Upper lobe of left lung (tissue), 6 donors: ENCODE measurements around the gene MTIF2. TPM values are rescaled to one million over a fixed set of nuclear protein-coding genes. Genes with fewer than 3 reads are reported as not detected.
"Not testable (repeated sequence)": the region's sequence is repeated elsewhere in the genome, so short reads cannot be mapped to it uniquely, and the experiment has no call there.

Experiments
- ATAC-seq, 2 donors: fragments of 200-7000 bp; cut with Tn5 transposase; one replicate each; pipeline ENCODE4 v1.9.1; 2022; ENCODE audit warnings: mild to moderate bottlenecking in 2 of 2, moderate library complexity in 2 of 2; ENCODE audit not compliant: low FRiP score in 2 of 2
- DNase-seq, 2 donors: peaks; one replicate each; pipeline ENCODE4 v3.0.0-alpha.2; 2019 to 2020
- H3K27ac ChIP-seq, 4 donors: fragments of 200-600 bp; sonication (generic); one replicate each; pipeline ENCODE4 v1.5.1; 2016 to 2019
- H3K27me3 ChIP-seq, 4 donors: fragments of 200-600 bp; sonication (generic); one replicate each; pipeline ENCODE4 v1.5.1; 2017 to 2019
- H3K36me3 ChIP-seq, 4 donors: fragments of 200-600 bp; sonication (generic); one replicate each; pipeline ENCODE4 v1.5.1; 2016 to 2019
- H3K4me1 ChIP-seq, 4 donors: fragments of 200-600 bp; sonication (generic); one replicate each; pipeline ENCODE4 v1.5.1; 2018 to 2019
- H3K4me3 ChIP-seq, 4 donors: fragments of 200-600 bp; sonication (generic); one replicate each; pipeline ENCODE4 v1.5.1; 2017 to 2019; ENCODE audit warnings: mild to moderate bottlenecking in 2 of 4, moderate library complexity in 1 of 4
- H3K9me3 ChIP-seq, 4 donors: fragments of 200-600 bp; sonication (generic); one replicate each; pipeline ENCODE4 v1.5.1; 2018 to 2019
- CTCF ChIP-seq, 6 experiments: fragments of 450-650 bp in 4 of 6; fragments of 200-600 bp in 2 of 6; sonication (generic) in 2 of 6; IDR thresholded peaks; one replicate each; pipeline ENCODE4 v1.5.1; 2016 to 2019; ENCODE audit warnings: antibody characterized with exemption in 6 of 6
- EP300 ChIP-seq, 4 donors: sonication (generic); formaldehyde crosslinking; IDR thresholded peaks; one replicate each; pipeline ENCODE4 v1.5.1; 2017; ENCODE audit warnings: antibody characterized with exemption in 4 of 4, control low read depth in 2 of 4
- POLR2A ChIP-seq, 4 donors: fragments of 450-650 bp; IDR thresholded peaks; one replicate each; pipeline ENCODE4 v1.5.1; 2016 to 2017; ENCODE audit warnings: antibody characterized with exemption in 4 of 4, mild to moderate bottlenecking in 2 of 4
- POLR2AphosphoS5 ChIP-seq, 2 donors: sonication (generic); formaldehyde crosslinking; IDR thresholded peaks; one replicate each; pipeline ENCODE4 v1.5.1; 2017; ENCODE audit warnings: antibody characterized with exemption in 2 of 2
- WGBS, 2 donors: methylation state at CpG; one replicate each; pipeline ENCODE4 v1.1.5; 2017 to 2018; 5-methylcytosine and 5-hydroxymethylcytosine counted together
- small RNA-seq, 4 donors: library from RNA; depleted of rRNA; stranded (forward); fragments of <200 nt; gene quantifications; one replicate each; pipeline ENCODE3, GENCODE V24; 2016
- total RNA-seq, 6 donors: library from RNA; depleted of rRNA in 4 of 6; stranded (reverse); fragments of >200 nt in 4 of 6; gene quantifications; one replicate each; pipeline versions ENCODE4 v1.1.0 to v1.2.1, GENCODE V29; 2016 to 2021
- donor health status: DM: no; HTN: no; CAD: no; lungs with moderate emphysema.
- donor health status: DM: no; HTN: yes; CAD: no; lungs with severe emphysema.

Gene MTIF2
- total RNA-seq, 6 donors from 2014 or later, result 15.0 to 45.1 (median 22.8) TPM

GRCh38 chr2:55196526-55196925 lies 72.5 kb downstream of the MTIF2 start:
- Histone ChIP-seq H3K36me3 (peaks cover 0 to 12% (median 0%) of the 10 kb centered on the region in 4 donors), H3K9me3 (no peaks in the 10 kb centered on the region), H3K4me3 (no peak overlapping the region), H3K27me3 (no peaks in the 10 kb centered on the region), H3K27ac (no peak overlapping the region), H3K4me1 (no peaks in the 10 kb centered on the region)
- DNase-seq (no peak), ATAC-seq (no peak)
- WGBS, 2 donors, result 88 to 98% methylated on average over 1 to 2 of the region's 2 CpGs
- TF ChIP-seq CTCF (IDR thresholded peaks at IDR 0.05), result no peak
- TF ChIP-seq EP300 (IDR thresholded peaks at IDR 0.05), result no peak
- no peak for TF ChIP-seq POLR2AphosphoS5 (IDR thresholded peaks at IDR 0.05)
- no peak for TF ChIP-seq POLR2A (IDR thresholded peaks at IDR 0.05)

DNA sequence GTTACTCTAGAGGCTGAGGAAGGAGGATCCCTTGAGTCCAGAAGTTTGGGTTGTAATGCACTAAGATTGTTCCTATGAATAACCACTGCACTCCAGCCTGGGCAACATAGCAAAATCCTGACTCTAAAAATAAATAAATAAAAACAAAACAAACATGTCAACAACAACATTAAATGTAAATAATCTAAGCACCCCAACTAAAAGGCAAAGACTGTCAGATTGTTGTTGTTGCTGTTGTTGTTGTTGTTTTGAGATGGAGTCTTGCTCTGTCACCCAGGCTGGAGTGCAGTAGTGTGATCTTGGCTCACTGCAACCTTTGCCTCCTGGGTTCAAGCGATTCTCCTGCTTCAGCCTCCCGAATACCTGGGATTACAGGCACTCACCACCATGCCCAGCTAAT lies 77.1 kb downstream of the MTIF2 start:
- not testable (repeated sequence) for H3K27me3 ChIP-seq, DNase-seq, H3K36me3 ChIP-seq, H3K4me1 ChIP-seq, ATAC-seq, H3K9me3 ChIP-seq, H3K4me3 ChIP-seq, H3K27ac ChIP-seq
- 96 to 100% methylated on average over 2 of the region's 2 CpGs for WGBS, 2 donors

DNA sequence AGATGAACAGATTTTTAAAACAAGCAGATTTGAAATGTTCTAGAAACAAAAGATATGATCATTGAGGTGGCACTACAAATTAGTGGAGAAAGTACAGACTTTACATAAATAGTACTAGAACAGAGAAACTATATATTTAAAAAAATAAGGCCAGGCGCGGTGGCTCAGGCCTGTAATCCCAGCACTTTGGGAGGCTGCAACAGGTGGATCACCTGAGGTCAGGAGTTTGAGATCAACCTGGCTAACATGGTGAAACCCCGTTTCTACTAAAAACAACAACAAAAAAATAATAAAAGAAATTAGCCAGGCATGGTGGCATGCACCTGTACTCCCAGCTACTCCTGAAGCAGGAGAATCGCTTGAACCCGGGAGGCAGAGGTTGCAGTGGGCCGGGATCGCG lies 82.2 kb downstream of the MTIF2 start:
- H3K27ac ChIP-seq, H3K4me3 ChIP-seq, DNase-seq, ATAC-seq, H3K9me3 ChIP-seq, H3K27me3 ChIP-seq, H3K36me3 ChIP-seq, H3K4me1 ChIP-seq: not testable (repeated sequence)
- 88 to 96% methylated on average over 8 of the region's 8 CpGs for WGBS, 2 donors

Small RNA genes within 50 kb of the gene (small RNA-seq; reads per million reads assigned to genes)
- gene RF00019, result 0 reads per million in 4 donors

Other genes starting within 250 kb of the MTIF2 start
- 100 to 1,000 TPM; 128 to 345 (median 233) TPM for gene RTN4, start 218.8 kb downstream of the MTIF2 start, total RNA-seq
- gene CLHC1, start 36.9 kb downstream of the MTIF2 start, total RNA-seq, result 10 to 100 TPM in 4 of 6 donors, 1 to 10 TPM in 2; 3.7 to 27.1 (median 11.9) TPM
- gene RPS27A, start 36.5 kb downstream of the MTIF2 start, total RNA-seq, result 100 to 1,000 TPM; 191 to 894 (median 676) TPM
- 100 to 1,000 TPM in 2 of 6 donors, 10 to 100 TPM in 4; 66.7 to 128 (median 91.2) TPM for gene CCDC88A, start 150.6 kb upstream of the MTIF2 start, total RNA-seq